ENCODE measurements around the gene ZNF699. TPM values are rescaled to one million over a fixed set of nuclear protein-coding genes. Genes with fewer than 3 reads are reported as not detected.

The ZNF699 gene
- total RNA-seq = 4.7 and 5.0 TPM in 2 replicates

DNA sequence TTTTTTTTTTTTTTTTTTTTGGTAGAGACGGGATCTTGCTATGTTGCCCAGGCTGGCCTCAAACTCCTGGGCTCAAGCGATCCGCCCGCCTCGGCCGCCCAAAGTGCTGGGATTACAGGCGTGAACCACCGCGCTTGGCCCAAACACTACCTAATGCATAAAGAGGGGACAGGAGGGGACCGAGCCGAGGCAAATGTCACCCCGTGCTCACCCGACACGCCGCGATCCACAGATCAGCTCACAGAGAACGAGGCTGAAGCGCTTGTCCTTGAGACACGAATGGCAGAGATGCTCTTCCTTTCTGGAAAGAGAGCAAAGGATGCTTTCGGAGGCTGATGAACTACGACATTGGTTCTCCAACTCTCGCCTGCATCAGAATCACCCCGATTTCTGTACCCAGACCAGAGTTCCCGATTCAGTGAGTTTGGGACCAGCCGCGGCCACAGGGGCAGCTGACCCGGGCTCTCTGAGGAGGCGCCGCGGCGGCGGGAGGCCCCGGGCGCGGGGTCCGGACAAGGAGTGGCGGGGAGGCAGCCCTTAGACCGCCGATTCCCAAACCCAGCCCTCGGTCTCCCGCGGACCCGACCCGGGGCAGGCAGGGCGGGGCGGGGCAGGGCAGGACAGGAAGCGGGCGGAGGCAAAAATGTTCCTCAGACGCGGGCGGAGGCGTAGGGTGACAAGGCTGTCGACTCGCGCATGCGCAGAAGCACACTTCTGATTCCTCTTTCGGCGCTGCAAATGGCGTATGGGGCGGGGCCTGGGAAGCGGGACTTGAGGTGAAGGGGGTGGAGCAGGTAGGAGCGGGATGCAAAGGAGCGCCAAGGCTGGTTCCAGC, at the start of gene ZNF699:
Gene ZNF699 (minus strand): TSS at position 700 of the 835 bp plus-strand sequence. CDS start 4,719 bp downstream, outside the sequence.
- Mint-ChIP-seq H3K4me1 (ENCODE audit: low read depth) (peaks cover 29% of the 10 kb centered on the region), H3K27me3 (ENCODE audit: insufficient read depth) (peaks cover 3% of the 10 kb centered on the region), H3K27ac (peak within 1 kb of the TSS; percentile 94), H3K9me3 (peaks cover 42% of the 10 kb centered on the region), H3K4me3 (peak within 1 kb of the TSS; percentile 87), H3K36me3 (ENCODE audit: low read depth) (peaks cover 13% of the 10 kb centered on the region)
- DNase-seq (ENCODE audit: low spot score) = peak; percentile 98
- intact Hi-C loops (cut with micrococcal nuclease) = loop anchor here (1.0 to 2.0 kb wide), 8 partner anchors 15 to 483 kb away; partner anchors contain the start of genes MBD3L1, ZNF266, ZNF317 and ZNF426

DNA sequence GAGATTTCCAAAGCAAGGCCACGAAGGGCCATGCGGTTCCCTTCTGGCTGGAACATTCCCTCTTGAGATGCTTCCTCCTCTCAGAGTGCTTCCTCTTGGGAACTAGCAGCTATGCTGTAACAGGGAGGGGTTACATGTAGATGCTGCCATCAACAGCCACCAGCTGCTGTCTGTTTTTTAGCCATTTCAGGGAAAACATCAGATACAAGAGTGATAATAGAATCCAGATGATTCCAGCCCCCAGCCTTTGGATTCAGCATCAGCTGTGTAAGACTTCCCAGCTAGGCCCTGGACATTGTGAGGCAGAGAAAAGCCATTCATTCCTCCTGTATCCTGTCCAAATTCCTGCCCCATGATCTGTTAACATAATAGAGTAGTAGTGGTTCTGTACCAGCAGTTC, 45.0 kb upstream of the ZNF699 start:
- Mint-ChIP-seq H3K4me3 (no peak overlapping the region), H3K27me3 (ENCODE audit: insufficient read depth) (no peaks in the 10 kb centered on the region), H3K9me3 (peaks cover 63% of the 10 kb centered on the region), H3K27ac (no peak overlapping the region), H3K4me1 (ENCODE audit: low read depth) (no peaks in the 10 kb centered on the region), H3K36me3 (ENCODE audit: low read depth) (peaks cover 2% of the 10 kb centered on the region)
- intact Hi-C loops (cut with micrococcal nuclease) = no loop called here
- no peak for DNase-seq (ENCODE audit: low spot score)

DNA sequence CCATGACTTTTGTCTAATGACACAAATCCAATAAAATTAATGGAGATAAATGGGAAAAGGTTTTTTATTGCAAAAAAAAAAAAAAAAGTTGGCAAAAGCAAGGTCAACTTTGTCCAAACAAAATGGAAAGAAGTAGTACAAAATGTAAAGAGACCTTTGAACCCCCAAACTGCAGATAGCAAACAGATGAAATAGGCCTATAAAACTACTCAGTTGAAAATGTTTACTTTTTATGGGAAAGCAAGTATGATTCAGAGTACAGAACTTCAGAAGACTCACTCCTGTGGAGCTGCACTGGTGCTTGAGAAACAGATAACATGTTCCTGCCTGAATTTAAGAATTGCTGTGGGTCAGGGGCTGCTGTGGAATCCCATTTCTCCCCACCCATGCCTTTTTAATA, 43.4 kb upstream of the ZNF699 start:
- peaks cover 4% of the 10 kb centered on the region for H3K36me3 Mint-ChIP-seq (ENCODE audit: low read depth)

DNA sequence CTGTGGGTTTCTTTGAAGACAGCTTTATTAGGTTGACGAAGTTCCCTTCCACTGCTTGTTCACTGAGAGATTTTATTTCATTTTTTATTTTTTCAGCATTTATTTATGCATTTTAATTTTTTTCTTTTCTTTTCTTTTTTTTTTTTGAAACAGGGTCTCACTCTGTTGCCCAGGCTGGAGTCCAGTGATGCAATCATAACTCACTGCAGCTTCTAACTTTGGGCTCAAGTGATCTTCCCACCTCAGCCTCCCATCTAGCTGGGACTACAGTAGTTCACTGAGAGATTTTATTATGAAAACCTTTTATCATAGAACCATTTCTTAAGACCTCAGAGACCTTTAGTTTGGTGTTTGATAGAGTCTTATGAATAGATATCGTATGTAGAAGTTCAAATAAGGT, 42.9 kb upstream of the ZNF699 start:
- intact Hi-C loops (cut with micrococcal nuclease) = no loop called here
- H3K27ac Mint-ChIP-seq = no peak overlapping the region
- no peak overlapping the region for H3K4me3 Mint-ChIP-seq
- no peak for DNase-seq (ENCODE audit: low spot score)
- no peaks in the 10 kb centered on the region for H3K27me3 Mint-ChIP-seq (ENCODE audit: insufficient read depth)
- no peaks in the 10 kb centered on the region for H3K4me1 Mint-ChIP-seq (ENCODE audit: low read depth)
- H3K9me3 Mint-ChIP-seq = peaks cover 63% of the 10 kb centered on the region
- H3K36me3 Mint-ChIP-seq (ENCODE audit: low read depth) = peaks cover 4% of the 10 kb centered on the region

More for the DNA sequence above, 43.4 kb upstream of the ZNF699 start:
- Mint-ChIP-seq H3K9me3 (peaks cover 67% of the 10 kb centered on the region), H3K4me3 (no peak overlapping the region), H3K27ac (no peak overlapping the region), H3K4me1 (ENCODE audit: low read depth) (no peaks in the 10 kb centered on the region), H3K27me3 (ENCODE audit: insufficient read depth) (no peaks in the 10 kb centered on the region)
- no peak for DNase-seq (ENCODE audit: low spot score)
- intact Hi-C loops (cut with micrococcal nuclease) = no loop called here

DNA sequence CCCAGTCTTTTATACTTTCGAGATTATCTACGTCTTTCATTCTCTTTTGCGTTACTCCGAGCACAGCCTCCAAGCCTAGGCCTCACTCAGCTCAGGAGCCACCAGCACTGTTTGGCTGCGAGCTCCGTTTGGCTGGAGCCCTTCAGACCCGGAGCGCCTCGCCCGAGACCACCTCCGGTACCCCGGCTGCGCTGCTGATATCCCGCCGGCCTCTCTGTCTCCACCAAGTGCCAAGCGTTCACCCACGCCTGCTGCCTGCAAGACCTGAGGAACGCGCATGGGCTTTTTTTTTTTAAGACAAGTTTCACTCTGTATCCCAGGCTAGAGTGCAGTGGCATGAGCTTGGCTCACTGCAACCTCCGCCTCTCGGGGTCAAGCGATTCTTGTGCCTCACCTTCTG, 39.0 kb upstream of the ZNF699 start:
- DNase-seq (ENCODE audit: low spot score) = no peak
- H3K36me3 Mint-ChIP-seq (ENCODE audit: low read depth) = peaks cover 2% of the 10 kb centered on the region
- peaks cover 70% of the 10 kb centered on the region for H3K9me3 Mint-ChIP-seq
- intact Hi-C loops (cut with micrococcal nuclease) = no loop called here
- H3K4me1 Mint-ChIP-seq (ENCODE audit: low read depth) = no peaks in the 10 kb centered on the region
- no peak overlapping the region for H3K4me3 Mint-ChIP-seq
- H3K27ac Mint-ChIP-seq = no peak overlapping the region
- no peaks in the 10 kb centered on the region for H3K27me3 Mint-ChIP-seq (ENCODE audit: insufficient read depth)

DNA sequence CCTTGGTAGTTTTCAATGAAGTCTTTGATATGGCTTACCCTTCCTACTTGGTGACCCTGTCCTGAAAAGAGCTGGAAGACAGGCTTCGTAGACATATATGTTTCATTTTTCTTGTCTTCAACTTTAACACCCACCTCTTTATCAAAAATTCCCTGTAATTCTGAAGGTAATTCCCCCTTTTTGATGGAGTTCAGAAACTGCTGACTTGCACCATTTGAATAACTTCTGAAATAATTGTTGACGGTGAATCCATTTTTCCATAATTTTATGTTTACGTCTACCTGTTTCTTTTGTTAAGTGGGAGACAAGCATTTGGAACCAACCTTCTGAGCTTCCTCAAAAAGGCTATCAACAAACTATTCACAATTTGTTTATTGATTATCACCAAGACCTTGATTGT, 38.6 kb upstream of the ZNF699 start:
- Mint-ChIP-seq H3K36me3 (ENCODE audit: low read depth) (peaks cover 5% of the 10 kb centered on the region), H3K27me3 (ENCODE audit: insufficient read depth) (no peaks in the 10 kb centered on the region), H3K27ac (no peak overlapping the region), H3K4me3 (no peak overlapping the region), H3K4me1 (ENCODE audit: low read depth) (no peaks in the 10 kb centered on the region), H3K9me3 (peaks cover 74% of the 10 kb centered on the region)
- intact Hi-C loops (cut with micrococcal nuclease) = no loop called here
- DNase-seq (ENCODE audit: low spot score) = no peak

DNA sequence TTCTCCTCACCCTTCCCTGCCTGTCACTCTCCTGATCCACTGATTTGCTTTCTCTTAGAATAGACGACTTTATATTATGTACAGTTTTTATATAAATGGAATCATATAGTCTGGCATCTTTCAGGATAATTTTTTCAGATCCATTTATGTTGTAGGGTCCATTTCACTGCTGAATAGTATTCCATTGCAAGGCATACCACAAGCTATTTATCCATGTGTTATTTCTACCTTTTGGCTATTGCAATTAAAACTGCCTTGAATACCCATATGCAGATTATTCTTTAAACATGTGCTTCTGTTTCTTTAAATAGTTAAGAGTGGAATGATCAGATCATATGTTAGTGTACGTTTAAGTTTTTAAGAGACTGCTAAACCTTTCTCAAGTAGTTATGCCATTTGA, 35.4 kb upstream of the ZNF699 start:
- intact Hi-C loops (cut with micrococcal nuclease) = no loop called here
- peaks cover 80% of the 10 kb centered on the region for H3K9me3 Mint-ChIP-seq
- H3K4me1 Mint-ChIP-seq (ENCODE audit: low read depth) = no peaks in the 10 kb centered on the region
- no peaks in the 10 kb centered on the region for H3K27me3 Mint-ChIP-seq (ENCODE audit: insufficient read depth)
- DNase-seq (ENCODE audit: low spot score) = no peak
- no peak overlapping the region for H3K27ac Mint-ChIP-seq
- H3K36me3 Mint-ChIP-seq (ENCODE audit: low read depth) = peaks cover 22% of the 10 kb centered on the region
- H3K4me3 Mint-ChIP-seq = no peak overlapping the region

DNA sequence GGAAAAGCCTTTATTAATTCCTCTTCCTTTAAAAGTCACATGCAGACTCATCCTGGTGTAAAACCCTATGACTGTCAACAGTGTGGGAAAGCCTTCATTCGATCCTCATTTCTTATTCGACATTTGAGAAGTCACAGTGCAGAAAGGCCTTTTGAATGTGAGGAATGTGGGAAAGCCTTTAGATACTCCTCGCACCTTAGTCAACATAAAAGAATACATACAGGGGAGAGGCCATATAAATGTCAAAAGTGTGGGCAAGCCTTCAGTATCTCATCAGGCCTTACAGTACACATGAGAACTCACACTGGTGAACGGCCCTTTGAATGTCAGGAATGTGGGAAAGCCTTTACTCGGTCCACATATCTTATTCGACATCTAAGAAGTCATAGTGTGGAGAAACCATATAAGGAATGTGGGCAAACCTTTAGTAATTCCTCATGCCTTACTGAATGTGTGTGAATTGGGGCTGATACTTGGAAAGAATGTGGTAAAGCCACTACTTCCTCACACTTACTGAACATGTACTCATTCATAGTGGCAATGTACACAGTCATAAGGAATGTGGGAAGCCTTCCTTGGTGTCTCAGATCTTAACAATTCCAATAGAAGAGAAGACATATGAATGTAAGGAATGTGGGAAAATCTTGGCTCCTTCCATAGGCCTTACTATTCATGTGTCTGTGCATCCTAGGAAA, 33.1 kb upstream of the ZNF699 start:
- H3K9me3 Mint-ChIP-seq = peaks cover 79% of the 10 kb centered on the region
- no peak for DNase-seq (ENCODE audit: low spot score)
- intact Hi-C loops (cut with micrococcal nuclease) = no loop called here
- no peaks in the 10 kb centered on the region for H3K27me3 Mint-ChIP-seq (ENCODE audit: insufficient read depth)
- H3K27ac Mint-ChIP-seq = no peak overlapping the region
- no peaks in the 10 kb centered on the region for H3K4me1 Mint-ChIP-seq (ENCODE audit: low read depth)
- no peak overlapping the region for H3K4me3 Mint-ChIP-seq
- peaks cover 32% of the 10 kb centered on the region for H3K36me3 Mint-ChIP-seq (ENCODE audit: low read depth)

DNA sequence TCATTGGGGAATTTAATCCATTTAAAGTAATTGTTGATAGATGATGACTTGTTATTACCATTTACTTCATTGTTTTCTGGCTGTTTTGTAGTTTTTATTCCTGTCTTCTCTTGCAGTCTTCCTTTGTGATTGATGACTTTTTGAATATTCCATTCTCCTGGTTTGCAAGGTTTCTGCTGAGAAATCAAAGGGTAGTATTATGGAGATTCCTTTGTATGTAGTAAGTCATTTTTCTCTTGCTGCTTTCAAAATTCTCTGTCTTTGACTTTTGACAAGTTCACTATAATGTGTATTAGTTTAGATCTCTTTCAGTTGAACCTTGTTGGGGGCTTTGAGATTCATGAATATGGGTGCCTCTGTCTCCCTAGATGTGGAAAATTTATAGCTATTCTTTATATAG, 20.4 kb upstream of the ZNF699 start:
- no peak overlapping the region for H3K27ac Mint-ChIP-seq
- H3K4me3 Mint-ChIP-seq = no peak overlapping the region
- DNase-seq (ENCODE audit: low spot score) = no peak
- H3K36me3 Mint-ChIP-seq (ENCODE audit: low read depth) = peaks cover 15% of the 10 kb centered on the region
- H3K9me3 Mint-ChIP-seq = peaks cover 69% of the 10 kb centered on the region
- intact Hi-C loops (cut with micrococcal nuclease) = no loop called here
- no peaks in the 10 kb centered on the region for H3K27me3 Mint-ChIP-seq (ENCODE audit: insufficient read depth)
- H3K4me1 Mint-ChIP-seq (ENCODE audit: low read depth) = peaks cover 1% of the 10 kb centered on the region

DNA sequence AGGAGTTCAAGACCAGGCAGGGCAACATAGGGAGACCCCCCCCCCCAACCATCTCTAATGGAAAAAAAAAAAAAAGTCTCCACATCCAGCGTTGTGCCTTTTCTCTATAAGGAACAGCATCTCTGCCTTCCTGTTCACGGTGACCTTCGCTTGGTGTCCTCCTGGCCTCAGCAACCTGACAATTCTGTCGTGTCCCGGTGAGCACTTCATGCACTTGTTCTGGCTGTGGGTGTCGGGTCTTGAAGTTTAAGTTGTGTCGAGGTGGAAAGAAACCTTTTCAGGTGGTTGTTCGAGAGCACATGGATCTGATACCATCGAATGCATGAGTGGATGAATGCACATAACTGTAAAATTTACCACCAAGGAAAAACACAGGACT, 14.9 kb upstream of the ZNF699 start:
- peaks cover 59% of the 10 kb centered on the region for H3K9me3 Mint-ChIP-seq
- DNase-seq (ENCODE audit: low spot score) = no peak

DNA sequence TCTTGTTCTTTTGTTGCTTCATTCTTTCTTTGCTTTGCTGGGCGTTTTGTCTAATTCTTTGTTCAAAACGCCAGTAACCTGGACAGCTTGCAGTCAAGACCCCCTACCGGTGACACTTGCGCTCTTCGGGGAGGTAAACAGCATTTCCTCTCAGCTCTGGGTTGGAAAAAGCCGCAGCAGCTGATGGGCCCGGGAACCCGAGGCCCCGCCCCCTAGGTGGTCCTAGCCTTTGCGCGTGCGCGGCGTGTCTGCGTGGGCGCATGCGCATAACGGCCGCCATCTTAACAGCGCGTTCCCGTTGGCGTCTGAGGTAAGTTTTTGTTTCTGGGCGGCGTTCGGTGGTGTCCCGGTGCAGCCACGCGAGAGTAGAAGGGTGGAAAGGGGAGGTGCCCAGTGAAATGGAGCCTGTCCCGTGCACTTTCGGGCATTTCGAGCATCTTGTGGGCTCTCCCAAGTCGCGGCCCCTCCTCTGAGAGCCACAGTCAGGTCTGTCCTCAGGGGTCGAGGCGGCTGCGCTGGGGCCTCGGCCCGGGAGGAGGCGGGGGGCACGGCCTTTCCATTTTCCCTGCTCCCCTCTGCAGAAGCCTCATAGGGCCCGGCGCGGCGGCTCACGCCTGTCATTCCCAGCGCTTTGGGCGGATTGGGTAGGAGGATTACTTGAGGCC, 14.4 kb upstream of the ZNF699 start, which contains the start of gene ZNF559:
Gene ZNF559 (plus strand): TSS at position 261 of the 665 bp plus-strand sequence. CDS start 14,371 bp downstream, outside the sequence.
- intact Hi-C loops (cut with micrococcal nuclease) = loop anchor here (1.0 kb wide), 3 partner anchors 15 to 444 kb away; partner anchors contain the start of genes ZNF266, ZNF699 and ZNF846
- Mint-ChIP-seq H3K9me3 (peaks cover 54% of the 10 kb centered on the region), H3K27me3 (ENCODE audit: insufficient read depth) (no peaks in the 10 kb centered on the region), H3K4me3 (peak within 1 kb of the TSS; percentile 89), H3K36me3 (ENCODE audit: low read depth) (peaks cover 17% of the 10 kb centered on the region), H3K4me1 (ENCODE audit: low read depth) (peaks cover 25% of the 10 kb centered on the region), H3K27ac (peak within 1 kb of the TSS; percentile 92)
- peak; percentile 93 for DNase-seq (ENCODE audit: low spot score)

More for the DNA sequence above, 14.9 kb upstream of the ZNF699 start:
- intact Hi-C loops (cut with micrococcal nuclease) = loop anchor here (1.0 kb wide), 3 partner anchors 15 to 444 kb away; partner anchors contain the start of genes ZNF266, ZNF699 and ZNF846
- H3K36me3 Mint-ChIP-seq (ENCODE audit: low read depth) = peaks cover 17% of the 10 kb centered on the region
- peaks cover 25% of the 10 kb centered on the region for H3K4me1 Mint-ChIP-seq (ENCODE audit: low read depth)
- peak overlapping the region; percentile 89 for H3K4me3 Mint-ChIP-seq
- H3K27me3 Mint-ChIP-seq (ENCODE audit: insufficient read depth) = no peaks in the 10 kb centered on the region
- peak overlapping the region; percentile 92 for H3K27ac Mint-ChIP-seq

DNA sequence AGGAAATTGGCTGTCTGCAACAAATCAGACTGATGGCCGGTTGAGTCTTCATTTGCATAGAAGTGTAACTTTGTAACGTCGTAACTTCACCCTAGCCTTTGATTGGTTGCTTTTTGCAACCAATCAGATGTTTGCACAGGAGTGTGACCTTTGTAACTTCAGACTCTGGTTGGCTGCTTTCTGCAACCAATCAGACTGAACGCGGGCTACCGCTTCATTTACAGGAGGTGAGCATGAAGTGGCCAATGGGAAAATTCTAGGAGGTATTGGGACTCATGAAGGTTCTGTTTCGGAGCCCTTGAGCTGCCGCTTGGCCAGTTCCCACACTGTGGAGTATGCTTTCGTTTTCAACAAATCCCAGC, 13.9 kb upstream of the ZNF699 start:
- intact Hi-C loops (cut with micrococcal nuclease) = no loop called here
- H3K4me3 Mint-ChIP-seq = peak overlapping the region; percentile 89
- H3K36me3 Mint-ChIP-seq (ENCODE audit: low read depth) = peaks cover 17% of the 10 kb centered on the region
- H3K9me3 Mint-ChIP-seq = peaks cover 50% of the 10 kb centered on the region
- no peaks in the 10 kb centered on the region for H3K27me3 Mint-ChIP-seq (ENCODE audit: insufficient read depth)
- H3K4me1 Mint-ChIP-seq (ENCODE audit: low read depth) = peaks cover 25% of the 10 kb centered on the region
- peak; percentile 28 for DNase-seq (ENCODE audit: low spot score)
- peak overlapping the region; percentile 92 for H3K27ac Mint-ChIP-seq

Measured in activated T-helper 1 cell treated with anti-CD3 and anti-CD28 coated beads, Interleukin-12 subunit alpha, Interleukin-12 subunit beta, Interleukin-2, Interleukin-4 antibody, amounts not matched to agents 30 ng/mL and 10 ng/mL and 1 ng/mL, durations not matched to agents 14 hours and 24 hours and 36 hours (primary cell).